NOMO-1 (cell line): ENCODE data around the gene PCSK5.

ENCODE experiments used
- DNase-seq, 2 experiments: peaks; one replicate each; lab custom pipeline; 2025; ENCODE audit not compliant: unreplicated experiment in 2 of 2; lab: John Stamatoyannopoulos, UW

Gene PCSK5

GRCh38 chr9:75998096-75998780 is 107.8 kb downstream of the PCSK5 start:
- DNase-seq, result no peak

GRCh38 chr9:76001459-76001858 is 111.0 kb downstream of the PCSK5 start:
- DNase-seq, result peak in 1 of 2 experiments; percentile 8

DNA sequence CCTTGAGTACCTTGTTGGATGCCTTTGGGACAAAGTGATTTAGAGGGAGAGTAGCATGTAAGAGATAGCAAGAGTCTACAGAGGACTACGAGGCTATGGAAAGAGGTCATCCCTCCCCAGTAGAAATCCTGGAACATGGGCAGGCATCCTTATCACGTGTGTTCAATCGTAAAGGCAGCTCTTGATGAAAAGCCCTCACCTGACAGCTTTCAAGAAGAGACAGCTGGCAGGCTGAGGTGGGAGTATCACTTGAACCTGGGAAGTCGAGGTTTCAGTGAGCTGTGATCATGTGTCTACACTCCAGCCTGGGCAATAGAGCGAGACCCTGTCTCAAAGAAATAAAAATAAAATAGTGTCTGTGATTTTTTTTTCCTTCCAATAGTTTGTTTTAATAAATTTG is 112.6 kb downstream of the PCSK5 start:
- DNase-seq, result no peak

DNA sequence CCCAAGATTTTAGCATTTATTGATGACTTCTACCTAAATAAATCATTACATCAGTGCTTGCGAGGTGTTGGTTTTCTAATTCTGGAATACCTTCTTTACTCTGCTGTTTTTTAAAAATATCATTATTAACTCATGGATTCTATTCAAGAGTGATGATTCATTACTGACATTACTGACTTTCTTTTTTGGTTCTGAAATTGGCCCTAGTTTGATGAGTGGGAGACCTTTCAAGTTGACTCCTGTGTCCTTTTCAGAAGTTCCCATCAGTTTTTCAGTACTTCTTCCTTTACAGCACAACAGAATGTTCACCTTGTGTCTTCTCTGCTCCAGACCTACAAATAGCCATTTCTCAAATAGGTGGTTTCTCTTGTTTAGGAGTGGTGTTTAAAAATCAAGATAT is 114.1 kb downstream of the PCSK5 start:
- no peak for DNase-seq

DNA sequence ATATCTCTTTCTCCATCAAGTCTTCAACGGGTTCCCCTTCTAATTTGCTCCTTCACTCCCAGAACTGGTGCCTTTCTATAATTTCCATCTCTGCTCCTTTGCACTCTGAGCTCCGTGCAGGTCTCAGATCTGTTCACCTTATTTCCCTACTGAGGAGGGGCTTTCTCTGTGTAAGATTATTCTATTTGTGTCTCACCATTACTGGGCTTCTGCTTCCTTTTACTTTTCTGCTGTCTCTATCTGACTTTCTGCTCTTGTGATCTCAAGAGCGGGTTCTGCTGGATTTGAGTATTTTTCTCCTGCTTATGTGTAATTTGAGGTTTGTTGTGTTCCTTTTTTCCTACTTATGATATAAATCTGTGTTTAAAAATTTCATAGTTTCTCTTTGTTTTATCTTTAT is 117.5 kb downstream of the PCSK5 start:
- DNase-seq, result no peak

DNA sequence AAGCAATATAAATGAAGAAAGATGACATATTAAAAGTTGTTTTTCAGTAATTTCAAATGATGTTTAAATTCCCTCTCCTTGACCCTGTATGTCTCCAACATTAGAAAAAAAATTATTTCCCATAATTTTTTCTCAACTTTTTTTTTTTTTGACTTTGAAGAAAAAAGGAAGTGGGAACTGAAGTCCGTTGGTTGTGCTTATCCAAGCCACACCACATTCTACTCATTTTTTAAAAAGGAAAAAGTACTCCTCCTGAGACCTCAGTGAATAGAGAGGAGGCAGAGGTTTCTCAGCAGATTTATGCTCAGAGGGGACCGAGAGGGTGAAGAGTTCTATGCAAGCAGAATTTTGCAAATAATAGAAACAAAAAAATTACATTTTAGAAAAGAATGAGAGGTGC is 123.3 kb downstream of the PCSK5 start:
- no peak for DNase-seq

GRCh38 chr9:76018235-76018634 is 127.8 kb downstream of the PCSK5 start:
- no peak for DNase-seq

GRCh38 chr9:76018761-76019160 is 128.3 kb downstream of the PCSK5 start:
- DNase-seq, result no peak

DNA sequence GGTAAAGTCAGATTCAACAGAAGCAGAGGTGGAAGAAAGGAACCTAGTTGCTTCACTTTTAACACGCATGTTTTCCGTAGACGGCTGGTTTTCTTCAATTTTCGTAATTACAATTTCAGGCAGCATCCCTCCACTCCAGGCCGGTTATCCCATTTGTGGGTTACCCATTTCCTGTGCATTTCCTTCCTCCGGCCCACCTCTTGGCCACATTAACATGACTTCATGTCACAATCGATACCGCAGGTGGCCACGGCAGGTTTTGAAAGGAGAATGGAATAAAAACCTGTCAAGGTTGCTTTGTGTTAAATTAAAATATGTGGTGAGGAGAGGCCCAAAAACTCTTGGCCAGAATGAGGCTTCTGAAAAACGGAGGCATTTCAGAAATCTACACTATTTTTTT is 130.2 kb downstream of the PCSK5 start:
- no peak for DNase-seq

DNA sequence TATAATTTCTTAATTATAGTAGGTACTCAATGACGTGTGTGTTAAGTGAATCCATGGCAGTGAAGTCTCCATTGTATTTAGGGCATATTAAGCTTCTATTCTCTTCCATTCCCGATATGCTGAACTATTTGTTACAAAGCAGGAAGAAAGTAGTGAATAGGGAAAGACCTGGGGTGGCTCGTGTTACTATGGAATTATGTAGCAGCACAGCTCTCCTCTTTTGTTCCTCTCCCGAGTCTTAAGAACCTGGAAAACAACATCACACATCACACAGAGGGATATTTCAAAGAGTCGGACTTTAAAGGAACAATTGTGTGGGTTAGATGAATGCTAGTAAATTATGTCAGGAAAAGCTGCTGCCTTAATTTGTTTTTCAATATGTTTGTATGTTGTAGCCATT is 131.8 kb downstream of the PCSK5 start:
- no peak for DNase-seq

- no peak for DNase-seq
Observed at GRCh38 chr9:76023715-76024195, 133.3 kb downstream of the PCSK5 start.

DNA sequence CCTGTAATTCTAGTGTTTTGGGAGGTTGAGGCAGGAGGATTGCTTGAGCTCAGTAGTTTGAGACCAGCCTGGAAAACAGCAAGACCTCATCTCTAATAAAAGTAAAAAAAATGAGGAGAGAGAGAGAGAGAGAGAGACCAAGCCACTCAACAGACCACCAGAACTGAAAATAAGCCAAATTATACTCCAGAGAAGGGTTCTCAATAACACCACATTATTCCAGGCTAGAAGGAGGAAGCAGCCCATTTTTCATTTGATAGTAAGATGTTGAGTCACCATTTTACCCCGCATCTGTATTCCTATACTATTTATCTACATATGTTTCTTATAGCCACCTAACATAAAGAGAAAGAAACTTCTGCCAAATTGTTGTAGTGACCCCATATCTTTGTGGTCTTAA is 134.8 kb downstream of the PCSK5 start:
- DNase-seq, result no peak

- DNase-seq, result no peak
Observed at GRCh38 chr9:76026796-76027195, 136.3 kb downstream of the PCSK5 start.

GRCh38 chr9:76027416-76027815 is 136.9 kb downstream of the PCSK5 start:
- no peak for DNase-seq

DNA sequence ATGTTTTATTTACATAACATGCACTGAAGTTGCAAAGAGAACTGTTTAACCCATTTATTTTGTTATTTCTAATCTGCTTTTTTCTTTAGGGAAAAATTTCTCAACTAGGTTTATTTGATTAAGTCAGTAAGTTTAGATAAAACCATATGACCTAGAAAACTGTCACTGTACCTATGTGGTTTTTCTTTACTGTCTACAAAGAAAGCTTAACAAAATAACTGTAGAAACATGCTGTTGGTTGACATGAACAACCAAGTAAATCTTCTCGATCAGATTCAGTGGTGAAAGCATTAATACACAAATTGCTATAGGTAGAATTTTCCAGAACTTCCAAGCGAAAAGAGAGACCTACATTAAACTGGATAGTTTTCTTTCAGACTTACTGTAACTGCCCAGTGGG is 137.4 kb downstream of the PCSK5 start:
- no peak for DNase-seq

DNA sequence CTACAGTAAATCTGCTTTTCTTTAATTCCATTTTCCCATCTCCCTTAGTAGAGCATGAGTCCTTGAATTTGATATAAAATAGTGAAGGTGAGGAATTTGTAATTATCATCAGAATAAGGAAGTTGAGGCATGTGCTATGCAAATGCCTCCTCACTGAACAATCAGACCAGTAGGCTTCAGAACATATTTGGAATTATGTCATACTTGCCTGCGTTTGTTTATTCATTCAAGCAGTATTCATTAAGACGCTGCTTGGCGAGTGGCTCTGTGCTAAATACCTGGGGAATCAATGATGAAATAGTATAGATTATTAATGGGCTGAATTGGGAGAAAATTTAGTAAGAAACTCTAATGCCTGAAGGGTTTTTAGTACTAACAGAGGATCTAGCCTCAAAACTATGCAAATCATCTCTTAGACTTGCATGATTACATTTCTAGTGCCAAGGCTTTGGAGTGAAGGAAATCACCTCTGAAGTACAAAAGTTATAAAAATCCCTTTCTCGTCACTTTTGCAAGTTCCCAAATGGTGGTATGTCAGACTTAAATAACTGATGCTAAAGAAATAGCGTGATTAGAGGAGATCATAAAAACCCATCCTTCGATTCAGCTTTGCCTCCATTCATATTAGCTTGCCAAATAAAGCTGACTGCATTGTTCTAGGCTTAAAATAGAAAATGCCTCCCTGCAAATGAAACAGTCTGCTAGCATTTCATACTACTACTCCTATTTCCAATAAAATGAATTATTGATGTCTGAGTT is 141.7 kb downstream of the PCSK5 start:
- no peak for DNase-seq

- no peak for DNase-seq
Observed at GRCh38 chr9:76032797-76033373, 142.4 kb downstream of the PCSK5 start.

- DNase-seq, result no peak
Observed at GRCh38 chr9:76034049-76034448, 143.6 kb downstream of the PCSK5 start.

- DNase-seq, result no peak
Observed at GRCh38 chr9:76036762-76037161, 146.3 kb downstream of the PCSK5 start.

GRCh38 chr9:76037587-76038225 is 147.2 kb downstream of the PCSK5 start:
- no peak for DNase-seq

GRCh38 chr9:76038431-76038830 is 148.0 kb downstream of the PCSK5 start:
- DNase-seq, result no peak
